GM19193 (cell line): Measurements from ENCODE around the gene AFAP1L2.

Experiments used
- POLR2A ChIP-seq: IDR thresholded peaks from 4 replicates; pipeline ENCODE4 v1.6.1; 2011; ENCODE audit not compliant: insufficient read depth, insufficient read length; ENCODE audit errors: extremely low read depth

The AFAP1L2 gene

GRCh38 chr10:114279901-114280644 is 124.2 kb downstream of the AFAP1L2 start:
- TF ChIP-seq POLR2A, result no peak

GRCh38 chr10:114279289-114279688 is 125.0 kb downstream of the AFAP1L2 start:
- no peak for TF ChIP-seq POLR2A

- no peak for TF ChIP-seq POLR2A
Observed at GRCh38 chr10:114278884-114279191, 125.5 kb downstream of the AFAP1L2 start.

- TF ChIP-seq POLR2A, result no peak
Observed at GRCh38 chr10:114278140-114278883, 126.0 kb downstream of the AFAP1L2 start.

- no peak for TF ChIP-seq POLR2A
Observed at GRCh38 chr10:114276671-114277070, 127.6 kb downstream of the AFAP1L2 start.

- TF ChIP-seq POLR2A, result no peak
Observed at GRCh38 chr10:114276066-114276465, 128.2 kb downstream of the AFAP1L2 start.

- no peak for TF ChIP-seq POLR2A
Observed at GRCh38 chr10:114274616-114275453, 129.5 kb downstream of the AFAP1L2 start.

- no peak for TF ChIP-seq POLR2A
Observed at GRCh38 chr10:114273910-114274309, 130.4 kb downstream of the AFAP1L2 start.

GRCh38 chr10:114272696-114273095 is 131.6 kb downstream of the AFAP1L2 start:
- no peak for TF ChIP-seq POLR2A

GRCh38 chr10:114271779-114272167 is 132.5 kb downstream of the AFAP1L2 start:
- TF ChIP-seq POLR2A, result no peak

- TF ChIP-seq POLR2A, result no peak
Observed at GRCh38 chr10:114271075-114271778, 133.1 kb downstream of the AFAP1L2 start.

GRCh38 chr10:114266521-114266920 is 137.8 kb downstream of the AFAP1L2 start:
- TF ChIP-seq POLR2A, result no peak

GRCh38 chr10:114265392-114266053 is 138.8 kb downstream of the AFAP1L2 start:
- no peak for TF ChIP-seq POLR2A

GRCh38 chr10:114262496-114262895 is 141.8 kb downstream of the AFAP1L2 start:
- no peak for TF ChIP-seq POLR2A
